T-cell (primary cell): ENCODE results near the gene ANAPC5. TPM values are rescaled to one million over a fixed set of nuclear protein-coding genes. Genes with fewer than 3 reads are reported as not detected.
A peak's percentile ranks its signal among the peaks of the same experiment; 100 is the strongest.

Experiments used
- ATAC-seq, 4 experiments: fragments of 200-7000 bp in 3 of 4; fragments of 150-1000 bp in 1 of 4; cut with Tn5 transposase; replicated peaks in 1 of 4; 1 replicate in 3 of 4; 2 replicates in 1 of 4; pipeline ENCODE4 v1.10.0; 2021; ENCODE audit warnings: moderate library complexity in 3 of 4, mild to moderate bottlenecking in 2 of 4, moderate number of reproducible peaks in 1 of 4
- CTCF ChIA-PET, 2 donors: fragments of 300-600 bp; sonication (Branson Sonifier 250); formaldehyde crosslinking; loops; one replicate each; lab custom pipeline; 2022; ENCODE audit warnings: antibody characterized with exemption in 2 of 2; lab: Charles Lee
- POLR2A ChIA-PET, 2 donors: fragments of 300-600 bp; sonication (Branson Sonifier 250); formaldehyde crosslinking; loops; one replicate each; lab custom pipeline; 2022; ENCODE audit warnings: antibody characterized with exemption in 2 of 2; lab: Charles Lee
- DNase-seq, 35 experiments: peaks; one replicate each; pipeline versions ENCODE4 v3.0.0 to v3.0.0-alpha.2; 2013 to 2023
- H3K27ac ChIP-seq: one replicate; pipeline ENCODE4 v1.5.1; 2013; ENCODE audit warnings: low read length
- H3K27me3 ChIP-seq, 2 experiments: replicated peaks in 1 of 2; 1 replicate in 1 of 2; 2 replicates in 1 of 2; pipeline versions ENCODE4 v1.6.1 to v1.7.0; 2013; ENCODE audit warnings: low read length in 1 of 2, mixed read lengths in 1 of 2; ENCODE audit not compliant: control insufficient read depth in 2 of 2, insufficient read depth in 2 of 2; ENCODE audit errors: extremely low read depth in 1 of 2
- H3K36me3 ChIP-seq, 2 donors: 1 replicate in 1 of 2; 2 replicates in 1 of 2; pipeline versions ENCODE4 v1.6.1 to v1.7.0; 2013; ENCODE audit warnings: low read length in 1 of 2; ENCODE audit not compliant: control insufficient read depth in 2 of 2, insufficient read depth in 1 of 2; ENCODE audit errors: extremely low read depth in 1 of 2
- H3K4me1 ChIP-seq, 2 experiments: 1 replicate in 1 of 2; 2 replicates in 1 of 2; pipeline versions ENCODE4 v1.6.1 to v1.7.0; 2013; ENCODE audit warnings: low read length in 2 of 2, mixed read lengths in 1 of 2; ENCODE audit not compliant: insufficient read depth in 2 of 2, control insufficient read depth in 1 of 2; ENCODE audit errors: extremely low read depth in 1 of 2
- H3K4me3 ChIP-seq, 2 donors: 1 replicate in 1 of 2; 2 replicates in 1 of 2; pipeline versions ENCODE4 v1.5.1 to v1.7.0; 2013; ENCODE audit warnings: mild to moderate bottlenecking in 2 of 2, low read length in 1 of 2, moderate library complexity in 1 of 2; ENCODE audit not compliant: control insufficient read depth in 1 of 2; ENCODE audit errors: extremely low read depth in 1 of 2
- H3K9me3 ChIP-seq: 2 replicates; pipeline ENCODE4 v1.7.0; 2013
- H3K27ac Mint-ChIP-seq, 2 donors: one replicate each; pipeline ENCODE4 v1.8.0; 2020 to 2021; ENCODE audit warnings: mild to moderate bottlenecking in 2 of 2, mixed read lengths in 2 of 2
- H3K27me3 Mint-ChIP-seq, 2 donors: one replicate each; pipeline ENCODE4 v1.8.0; 2021 to 2022; ENCODE audit warnings: mixed read lengths in 2 of 2
- H3K36me3 Mint-ChIP-seq: one replicate; pipeline ENCODE4 v1.8.0; 2021; ENCODE audit warnings: mixed read lengths
- H3K4me1 Mint-ChIP-seq, 3 donors: one replicate each; pipeline ENCODE4 v1.8.0; 2020 to 2022; ENCODE audit warnings: mixed read lengths in 3 of 3, mild to moderate bottlenecking in 1 of 3
- H3K4me3 Mint-ChIP-seq, 3 donors: one replicate each; pipeline ENCODE4 v1.8.0; 2020 to 2022; ENCODE audit warnings: mild to moderate bottlenecking in 3 of 3, mixed read lengths in 3 of 3, moderate library complexity in 3 of 3
- H3K9me3 Mint-ChIP-seq, 3 donors: one replicate each; pipeline ENCODE4 v1.8.0; 2020 to 2022; ENCODE audit warnings: mixed read lengths in 3 of 3
- WGBS: methylation state at CpG from one replicate; pipeline ENCODE4 v1.1.5; 2013; ENCODE audit warnings: missing lambda C conversion rate; ENCODE audit not compliant: insufficient coverage; 5-methylcytosine and 5-hydroxymethylcytosine counted together
- total RNA-seq, 35 experiments: library from RNA in 6 of 35; stranded (reverse) in 6 of 35; fragments of 120-200 nt in 1 of 35; gene quantifications; one replicate each; pipeline versions ENCODE4 v1.2.1 to v1.2.4 and lab custom pipeline; 2013 to 2026

The ANAPC5 gene, protein sequence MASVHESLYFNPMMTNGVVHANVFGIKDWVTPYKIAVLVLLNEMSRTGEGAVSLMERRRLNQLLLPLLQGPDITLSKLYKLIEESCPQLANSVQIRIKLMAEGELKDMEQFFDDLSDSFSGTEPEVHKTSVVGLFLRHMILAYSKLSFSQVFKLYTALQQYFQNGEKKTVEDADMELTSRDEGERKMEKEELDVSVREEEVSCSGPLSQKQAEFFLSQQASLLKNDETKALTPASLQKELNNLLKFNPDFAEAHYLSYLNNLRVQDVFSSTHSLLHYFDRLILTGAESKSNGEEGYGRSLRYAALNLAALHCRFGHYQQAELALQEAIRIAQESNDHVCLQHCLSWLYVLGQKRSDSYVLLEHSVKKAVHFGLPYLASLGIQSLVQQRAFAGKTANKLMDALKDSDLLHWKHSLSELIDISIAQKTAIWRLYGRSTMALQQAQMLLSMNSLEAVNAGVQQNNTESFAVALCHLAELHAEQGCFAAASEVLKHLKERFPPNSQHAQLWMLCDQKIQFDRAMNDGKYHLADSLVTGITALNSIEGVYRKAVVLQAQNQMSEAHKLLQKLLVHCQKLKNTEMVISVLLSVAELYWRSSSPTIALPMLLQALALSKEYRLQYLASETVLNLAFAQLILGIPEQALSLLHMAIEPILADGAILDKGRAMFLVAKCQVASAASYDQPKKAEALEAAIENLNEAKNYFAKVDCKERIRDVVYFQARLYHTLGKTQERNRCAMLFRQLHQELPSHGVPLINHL
- total RNA-seq (100 to 1,000 TPM; 121 to 134 (median 126) TPM), total RNA-seq (lab: John Stamatoyannopoulos, UW) (148 to 267 (median 200) reads per million in 29 experiments)
- 158 TPM for total RNA-seq (2013)

DNA sequence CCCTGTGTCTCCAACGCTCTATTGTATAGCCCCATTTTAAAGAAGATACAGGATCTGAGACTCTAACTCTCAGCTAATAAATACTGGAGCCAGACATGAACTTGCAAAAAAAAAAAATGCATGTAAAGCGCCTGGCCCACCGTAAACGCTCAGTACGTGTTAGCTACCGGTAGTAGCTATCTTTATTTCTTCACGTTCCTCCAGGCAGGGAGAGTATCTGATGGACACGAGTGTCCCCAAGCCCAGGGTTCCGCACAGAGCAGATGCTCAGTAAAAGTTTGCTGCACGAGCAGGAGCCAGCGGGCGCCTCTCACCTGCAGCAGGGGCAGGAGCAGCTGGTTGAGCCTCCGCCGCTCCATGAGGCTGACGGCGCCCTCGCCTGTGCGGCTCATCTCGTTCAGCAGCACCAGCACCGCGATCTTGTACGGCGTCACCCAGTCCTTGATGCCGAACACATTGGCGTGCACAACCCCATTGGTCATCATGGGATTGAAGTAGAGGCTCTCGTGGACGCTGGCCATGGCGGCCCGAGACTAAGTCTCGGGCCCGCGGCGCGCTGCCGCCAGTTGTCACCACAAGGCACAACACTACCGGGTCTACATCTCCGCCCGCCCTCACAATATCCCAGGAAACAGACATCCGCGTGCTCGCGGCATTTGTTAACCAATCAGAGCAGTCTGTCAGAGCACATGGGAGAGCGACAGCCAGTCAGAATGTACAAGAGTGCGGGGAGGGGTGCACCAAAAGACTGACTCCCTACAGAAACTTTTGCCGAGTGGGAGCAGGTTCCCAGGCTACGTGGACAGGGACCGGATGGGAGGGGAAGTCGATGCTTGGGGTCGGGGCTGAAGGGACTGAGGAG is at the start of gene ANAPC5:
Gene ANAPC5, minus strand, starts transcription at position 592 of the 862 bp plus-strand sequence. Its CDS starts 71 bp downstream, at position 521.
- H3K4me1 ChIP-seq, result peaks cover 11 to 35% of the 10 kb centered on the region in 2 experiments
- ChIA-PET CTCF (interaction anchor here (0.6 to 1.8 kb wide), 9 partner anchors 15 to 904 kb away, joined by 3 to 8 read pairs (median 4); partner anchors contain the start of gene RNF34 (in 1 of the 2)), POLR2A (interaction anchor here (0.5 to 1.8 kb wide), 9 partner anchors 49 to 912 kb away, joined by 3 to 6 read pairs (median 4); no protein-coding TSS in a partner anchor)
- H3K4me3 ChIP-seq, result peak within 1 kb of the TSS; percentile 84 to 98
- Mint-ChIP-seq H3K4me3 (peak within 1 kb of the TSS; percentile 94 to 98 (median 95)), H3K27me3 (no peaks in the 10 kb centered on the region), H3K27ac (peak within 1 kb of the TSS; percentile 98), H3K4me1 (peaks cover 36 to 47% (median 45%) of the 10 kb centered on the region in 3 donors), H3K36me3 (peaks cover 6% of the 10 kb centered on the region), H3K9me3 (no peaks in the 10 kb centered on the region)
- ATAC-seq (peak; percentile 98 to 99 (median 99)), DNase-seq (peak; percentile 76 to 95 (median 89))
- peak within 1 kb of the TSS; percentile 55 for H3K27ac ChIP-seq
- under 1% methylated on average over 41 of the region's 49 CpGs for WGBS
- no peaks in the 10 kb centered on the region for H3K9me3 ChIP-seq
- H3K27me3 ChIP-seq, result no peaks in the 10 kb centered on the region
- H3K36me3 ChIP-seq, result peaks cover 0 to 8% of the 10 kb centered on the region in 2 donors

DNA sequence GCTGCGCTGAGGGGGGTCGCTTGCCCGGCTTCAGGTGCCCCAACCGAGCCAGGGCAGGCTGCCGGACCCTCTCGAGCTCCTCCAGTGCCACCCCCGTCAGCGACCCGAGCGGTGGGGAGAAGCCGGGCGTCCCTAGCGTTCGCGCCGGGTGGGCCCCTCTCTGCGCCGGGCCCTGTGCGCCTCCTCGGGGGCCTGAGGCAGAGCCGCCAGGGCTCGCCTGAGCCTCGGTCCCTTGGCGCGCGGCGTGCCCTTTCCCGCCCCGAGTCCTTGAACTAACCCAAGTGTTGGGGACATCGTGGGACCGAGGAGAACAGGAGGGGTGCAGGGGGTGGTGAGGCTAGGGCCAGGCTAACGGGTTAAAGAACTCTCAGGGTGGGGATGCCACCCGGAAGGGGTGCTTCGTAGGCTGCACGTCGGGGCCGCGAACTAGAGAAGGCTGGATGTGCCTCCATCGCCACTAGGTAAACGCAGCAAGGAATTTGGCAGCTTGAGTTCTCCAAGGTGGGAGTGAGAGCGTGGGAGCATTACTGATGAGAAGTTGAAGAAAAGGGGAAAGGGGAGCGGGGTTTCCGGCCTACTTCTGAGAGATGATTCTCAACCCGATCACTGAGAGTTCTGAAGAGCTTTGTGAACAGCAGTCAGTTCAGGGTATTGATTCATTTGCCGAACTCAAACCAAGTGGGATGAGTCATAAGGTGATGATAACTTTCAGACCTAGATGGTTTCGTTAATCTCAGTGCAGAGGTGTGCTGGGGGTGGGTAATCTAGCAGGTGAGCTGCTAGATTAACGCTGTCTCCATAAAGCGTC is 48.3 kb upstream of the ANAPC5 start:
- Mint-ChIP-seq H3K4me1 (peaks cover 45 to 57% (median 55%) of the 10 kb centered on the region in 3 donors), H3K36me3 (peaks cover 16% of the 10 kb centered on the region), H3K4me3 (peak overlapping the region; percentile 87 to 90 (median 89)), H3K27me3 (no peaks in the 10 kb centered on the region), H3K27ac (peak overlapping the region; percentile 94 to 96), H3K9me3 (no peaks in the 10 kb centered on the region)
- CTCF ChIA-PET, result interaction anchor here (0.6 to 1.8 kb wide), 8 partner anchors 16 to 812 kb away, joined by 3 to 8 read pairs (median 4); partner anchors contain the start of gene ANAPC5 (in 1 of the 2)
- 0% methylated on average over 40 of the region's 48 CpGs for WGBS
- DNase-seq, result peak; percentile 21 to 69 (median 48)
- ATAC-seq, result peak; percentile 44 to 46 (median 45)
- peaks cover 0 to 21% of the 10 kb centered on the region in 2 donors for H3K36me3 ChIP-seq
- H3K27me3 ChIP-seq, result no peaks in the 10 kb centered on the region
- H3K27ac ChIP-seq, result peak overlapping the region; percentile 82
- peak overlapping the region; percentile 81 for H3K4me3 ChIP-seq
- no peaks in the 10 kb centered on the region for H3K9me3 ChIP-seq
- POLR2A ChIA-PET, result interaction anchor here (0.5 to 1.5 kb wide), 7 partner anchors 9 to 866 kb away, joined by 5 to 10 read pairs (median 6); partner anchors contain the start of gene ANAPC5 (in 1 of the 2)
- H3K4me1 ChIP-seq, result peaks cover 15 to 24% of the 10 kb centered on the region in 2 experiments

DNA sequence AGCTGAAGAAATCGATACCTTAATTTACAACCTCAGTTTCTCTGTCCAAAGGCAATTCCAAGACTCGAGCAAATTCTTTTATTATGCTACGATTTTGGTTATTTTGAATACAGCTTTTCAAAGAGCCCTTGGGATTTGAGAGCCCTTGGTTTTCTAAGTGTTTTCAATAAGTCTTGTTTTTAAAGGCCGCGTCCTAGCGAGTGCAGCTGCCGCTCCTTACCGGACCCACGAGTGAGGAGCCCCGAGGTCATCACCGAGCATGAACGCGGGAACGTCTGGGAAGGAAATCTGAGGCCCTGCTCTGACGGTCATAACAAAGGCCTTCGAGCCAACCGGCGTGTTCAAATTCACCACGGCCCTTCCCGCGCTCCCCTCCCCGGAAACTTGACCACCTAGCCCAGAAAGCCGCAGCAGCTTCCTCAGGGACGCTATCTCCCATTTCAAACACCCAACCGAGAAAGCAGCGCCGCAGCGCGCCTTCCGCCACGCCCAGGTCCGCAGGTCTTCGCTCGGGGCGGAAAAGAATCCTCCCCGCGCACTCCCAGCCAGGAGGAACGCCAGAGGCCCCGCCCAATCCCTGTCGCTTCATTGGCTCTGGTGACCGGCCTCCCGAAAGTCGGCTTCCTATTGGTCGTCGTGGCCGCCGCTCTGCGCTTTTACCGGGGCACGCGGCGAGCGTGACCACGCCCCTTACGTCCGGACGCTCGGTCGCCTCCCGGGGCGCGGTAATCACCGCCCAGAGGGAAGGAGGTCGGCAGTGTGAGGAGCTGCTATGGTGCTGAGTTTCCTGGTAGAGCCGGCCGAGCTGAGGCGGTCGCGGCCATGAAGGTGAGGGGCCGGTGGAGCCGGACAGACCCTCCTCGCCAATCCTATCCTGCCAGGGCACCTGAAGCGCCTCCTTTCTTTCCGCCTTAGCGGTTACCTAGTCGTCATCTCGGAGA is 47.5 kb upstream of the ANAPC5 start, which contains the start of gene RNF34:
Gene RNF34, plus strand, starts transcription at position 728 of the 941 bp plus-strand sequence. Its CDS starts 95 bp downstream, at position 823.
- Mint-ChIP-seq H3K27ac (peak within 1 kb of the TSS; percentile 94 to 96), H3K36me3 (peaks cover 8% of the 10 kb centered on the region), H3K4me3 (peak within 1 kb of the TSS; percentile 87 to 90 (median 89)), H3K27me3 (no peaks in the 10 kb centered on the region), H3K4me1 (peaks cover 41 to 53% (median 49%) of the 10 kb centered on the region in 3 donors), H3K9me3 (no peaks in the 10 kb centered on the region)
- Histone ChIP-seq H3K27ac (peak within 1 kb of the TSS; percentile 82), H3K9me3 (no peaks in the 10 kb centered on the region), H3K4me3 (peak within 1 kb of the TSS; percentile 81), H3K36me3 (peaks cover 0 to 12% of the 10 kb centered on the region in 2 donors), H3K4me1 (peaks cover 15 to 24% of the 10 kb centered on the region in 2 experiments), H3K27me3 (no peaks in the 10 kb centered on the region)
- ChIA-PET CTCF (interaction anchor here (0.6 to 1.8 kb wide), 3 partner anchors 48 to 811 kb away, joined by 3 to 8 read pairs (median 3); partner anchors contain the start of gene ANAPC5 (in 1 of the 2)), POLR2A (interaction anchor here (0.5 to 1.5 kb wide), 3 partner anchors 8 to 397 kb away, joined by 5 to 10 read pairs (median 8); no protein-coding TSS in a partner anchor)
- DNase-seq, result peak; percentile 94 to 99 (median 98)
- ATAC-seq, result peak; percentile 91 to 93 (median 92)
- WGBS, result 0% methylated on average over 56 of the region's 77 CpGs

DNA sequence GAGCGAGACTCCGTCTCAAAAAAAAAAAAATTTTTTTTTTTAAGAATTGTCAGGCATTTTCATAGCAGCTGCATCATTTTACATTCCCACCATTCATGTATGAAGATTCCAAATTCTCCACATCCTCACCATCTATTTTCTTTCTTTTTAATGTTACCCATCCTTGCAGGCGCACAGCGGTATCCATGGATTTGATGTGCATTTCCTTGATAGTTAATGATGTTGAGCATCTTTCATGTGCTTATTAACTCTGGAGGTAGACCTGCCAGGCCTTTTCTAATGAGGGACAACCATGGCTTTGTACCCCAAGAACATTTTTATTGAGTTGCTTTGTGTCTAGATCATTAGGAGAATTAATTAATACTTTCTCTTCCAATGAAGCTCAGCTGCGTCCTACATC is 46.1 kb upstream of the ANAPC5 start:
- ChIA-PET CTCF (no interaction called here), POLR2A (no interaction called here)
- peaks cover 15 to 21% of the 10 kb centered on the region in 2 experiments for H3K4me1 ChIP-seq
- ATAC-seq (no peak), DNase-seq (no peak)
- Mint-ChIP-seq H3K36me3 (peaks cover 5% of the 10 kb centered on the region), H3K9me3 (no peaks in the 10 kb centered on the region), H3K4me3 (peak overlapping the region; percentile 87 to 90 (median 89)), H3K4me1 (peaks cover 29 to 40% (median 37%) of the 10 kb centered on the region in 3 donors), H3K27me3 (no peaks in the 10 kb centered on the region), H3K27ac (no peak overlapping the region)
- no peaks in the 10 kb centered on the region for H3K9me3 ChIP-seq
- WGBS, result no CpG with 5 or more reads among the region's 5 CpGs
- peaks cover 0 to 4% of the 10 kb centered on the region in 2 donors for H3K36me3 ChIP-seq
- no peak overlapping the region for H3K27ac ChIP-seq
- H3K27me3 ChIP-seq, result no peaks in the 10 kb centered on the region
- no peak overlapping the region for H3K4me3 ChIP-seq
